ENCODE results near the gene TEX22.

TEX22 gene

DNA sequence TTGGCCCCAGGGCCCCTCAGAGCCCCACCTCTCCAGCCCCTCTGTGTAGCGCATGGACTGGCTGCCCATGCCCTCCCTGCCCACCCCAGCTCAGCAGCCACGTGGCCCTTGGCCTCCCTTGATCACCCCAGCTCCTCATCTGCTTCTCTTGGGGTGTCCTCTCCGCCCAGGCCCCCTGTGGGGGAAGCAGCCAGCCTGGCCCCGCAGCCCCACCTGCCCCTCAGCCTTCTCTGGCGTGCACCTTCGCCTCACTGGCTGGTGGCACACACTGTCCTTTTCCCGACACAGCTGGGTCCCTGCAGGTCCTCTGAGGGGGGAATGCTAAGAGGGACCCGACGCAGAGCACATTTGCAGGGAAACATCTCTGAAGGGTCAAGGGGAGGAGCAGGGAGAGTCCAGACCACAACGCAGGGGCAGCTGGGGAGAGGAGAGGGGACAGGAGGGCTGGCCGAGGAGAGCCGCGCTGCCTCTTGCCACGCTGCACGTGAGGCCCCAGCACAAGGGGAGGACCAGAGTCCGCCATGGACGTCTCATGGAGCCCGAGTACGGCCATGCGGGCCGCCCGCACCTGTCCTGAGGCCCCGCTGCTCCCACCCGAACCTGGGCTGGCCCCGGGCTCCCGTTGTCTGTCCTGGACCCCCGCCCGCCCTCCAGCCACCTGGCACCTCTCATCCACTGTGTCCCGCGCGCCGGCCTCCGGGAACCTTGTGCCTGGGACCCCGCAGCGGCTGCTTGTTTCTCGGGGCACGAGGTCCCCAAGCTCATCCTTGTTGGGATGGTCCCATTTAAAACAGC is 47.7 kb upstream of the TEX22 start:
- CTCF ChIA-PET: interaction anchor here (0.6 to 1.7 kb wide), 3 partner anchors 15 to 375 kb away, joined by 3 to 23 read pairs (median 7); no protein-coding TSS in a partner anchor
- H3K27ac ChIP-seq (ENCODE audit: extremely low read depth, low read depth, low read length): no peak overlapping the region
- H3K4me1 ChIP-seq (ENCODE audit: control insufficient read depth, insufficient read depth, low read length): no peaks in the 10 kb centered on the region
- H3K4me3 ChIP-seq (ENCODE audit: low read depth, low read length): no peak overlapping the region
- H3K36me3 ChIP-seq (ENCODE audit: control insufficient read depth in 2 of 2, insufficient read depth in 1 of 2, low read length in 2 of 2): peaks cover 0 to 10% of the 10 kb centered on the region in 2 experiments; a peak in 2 of 3 replicates
- TF ChIP-seq, protein P1, sequence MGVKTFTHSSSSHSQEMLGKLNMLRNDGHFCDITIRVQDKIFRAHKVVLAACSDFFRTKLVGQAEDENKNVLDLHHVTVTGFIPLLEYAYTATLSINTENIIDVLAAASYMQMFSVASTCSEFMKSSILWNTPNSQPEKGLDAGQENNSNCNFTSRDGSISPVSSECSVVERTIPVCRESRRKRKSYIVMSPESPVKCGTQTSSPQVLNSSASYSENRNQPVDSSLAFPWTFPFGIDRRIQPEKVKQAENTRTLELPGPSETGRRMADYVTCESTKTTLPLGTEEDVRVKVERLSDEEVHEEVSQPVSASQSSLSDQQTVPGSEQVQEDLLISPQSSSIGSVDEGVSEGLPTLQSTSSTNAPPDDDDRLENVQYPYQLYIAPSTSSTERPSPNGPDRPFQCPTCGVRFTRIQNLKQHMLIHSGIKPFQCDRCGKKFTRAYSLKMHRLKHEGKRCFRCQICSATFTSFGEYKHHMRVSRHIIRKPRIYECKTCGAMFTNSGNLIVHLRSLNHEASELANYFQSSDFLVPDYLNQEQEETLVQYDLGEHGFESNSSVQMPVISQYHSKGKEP (tag by site-specific recombination; IDR thresholded peaks at IDR 0.05): no peak
- TF ChIP-seq, protein P2, sequence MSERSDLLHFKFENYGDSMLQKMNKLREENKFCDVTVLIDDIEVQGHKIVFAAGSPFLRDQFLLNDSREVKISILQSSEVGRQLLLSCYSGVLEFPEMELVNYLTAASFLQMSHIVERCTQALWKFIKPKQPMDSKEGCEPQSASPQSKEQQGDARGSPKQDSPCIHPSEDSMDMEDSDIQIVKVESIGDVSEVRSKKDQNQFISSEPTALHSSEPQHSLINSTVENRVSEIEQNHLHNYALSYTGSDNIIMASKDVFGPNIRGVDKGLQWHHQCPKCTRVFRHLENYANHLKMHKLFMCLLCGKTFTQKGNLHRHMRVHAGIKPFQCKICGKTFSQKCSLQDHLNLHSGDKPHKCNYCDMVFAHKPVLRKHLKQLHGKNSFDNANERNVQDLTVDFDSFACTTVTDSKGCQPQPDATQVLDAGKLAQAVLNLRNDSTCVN (tag by site-specific recombination; optimal IDR thresholded peaks at IDR 0.05): no peak
- TF ChIP-seq, protein P3, sequence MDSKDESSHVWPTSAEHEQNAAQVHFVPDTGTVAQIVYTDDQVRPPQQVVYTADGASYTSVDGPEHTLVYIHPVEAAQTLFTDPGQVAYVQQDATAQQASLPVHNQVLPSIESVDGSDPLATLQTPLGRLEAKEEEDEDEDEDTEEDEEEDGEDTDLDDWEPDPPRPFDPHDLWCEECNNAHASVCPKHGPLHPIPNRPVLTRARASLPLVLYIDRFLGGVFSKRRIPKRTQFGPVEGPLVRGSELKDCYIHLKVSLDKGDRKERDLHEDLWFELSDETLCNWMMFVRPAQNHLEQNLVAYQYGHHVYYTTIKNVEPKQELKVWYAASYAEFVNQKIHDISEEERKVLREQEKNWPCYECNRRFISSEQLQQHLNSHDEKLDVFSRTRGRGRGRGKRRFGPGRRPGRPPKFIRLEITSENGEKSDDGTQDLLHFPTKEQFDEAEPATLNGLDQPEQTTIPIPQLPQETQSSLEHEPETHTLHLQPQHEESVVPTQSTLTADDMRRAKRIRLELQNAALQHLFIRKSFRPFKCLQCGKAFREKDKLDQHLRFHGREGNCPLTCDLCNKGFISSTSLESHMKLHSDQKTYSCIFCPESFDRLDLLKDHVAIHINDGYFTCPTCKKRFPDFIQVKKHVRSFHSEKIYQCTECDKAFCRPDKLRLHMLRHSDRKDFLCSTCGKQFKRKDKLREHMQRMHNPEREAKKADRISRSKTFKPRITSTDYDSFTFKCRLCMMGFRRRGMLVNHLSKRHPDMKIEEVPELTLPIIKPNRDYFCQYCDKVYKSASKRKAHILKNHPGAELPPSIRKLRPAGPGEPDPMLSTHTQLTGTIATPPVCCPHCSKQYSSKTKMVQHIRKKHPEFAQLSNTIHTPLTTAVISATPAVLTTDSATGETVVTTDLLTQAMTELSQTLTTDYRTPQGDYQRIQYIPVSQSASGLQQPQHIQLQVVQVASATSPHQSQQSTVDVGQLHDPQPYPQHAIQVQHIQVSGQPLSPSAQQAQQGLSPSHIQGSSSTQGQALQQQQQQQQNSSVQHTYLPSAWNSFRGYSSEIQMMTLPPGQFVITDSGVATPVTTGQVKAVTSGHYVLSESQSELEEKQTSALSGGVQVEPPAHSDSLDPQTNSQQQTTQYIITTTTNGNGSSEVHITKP (tag by site-specific recombination; IDR thresholded peaks at IDR 0.05): no peak
- no peaks in the 10 kb centered on the region for H3K9me3 ChIP-seq (ENCODE audit: control insufficient read depth, insufficient read depth, low read depth, low read length)
- POLR2A ChIA-PET: no interaction called here

DNA sequence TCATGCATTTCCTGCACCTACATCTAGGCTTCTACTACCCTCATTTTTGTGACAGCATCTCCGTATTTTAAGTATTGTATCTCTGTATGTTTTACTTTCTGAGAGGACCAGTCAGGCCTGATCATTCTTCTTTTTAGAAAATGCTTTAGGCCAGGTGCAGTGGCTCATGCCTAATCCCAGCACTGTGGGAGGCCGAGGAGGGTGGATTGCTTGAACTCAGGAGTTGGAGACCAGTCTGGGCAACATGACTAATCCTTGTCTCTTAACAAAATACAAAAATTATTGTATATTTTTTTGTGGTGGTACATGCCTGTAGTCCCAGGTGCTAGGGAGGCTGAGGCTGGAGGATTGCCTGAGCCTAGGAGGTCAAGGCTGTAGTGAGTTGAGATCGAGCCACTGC is 46.9 kb upstream of the TEX22 start:
- CTCF ChIA-PET: interaction anchor here (0.6 to 1.7 kb wide), 14 partner anchors 18 to 393 kb away, joined by 3 to 23 read pairs (median 4); partner anchors contain the start of gene BTBD6
- POLR2A ChIA-PET: no interaction called here
- Histone ChIP-seq H3K4me3 (ENCODE audit: low read depth, low read length) (no peak overlapping the region), H3K27ac (ENCODE audit: extremely low read depth, low read depth, low read length) (no peak overlapping the region), H3K9me3 (ENCODE audit: control insufficient read depth, insufficient read depth, low read depth, low read length) (no peaks in the 10 kb centered on the region), H3K36me3 (ENCODE audit: control insufficient read depth in 2 of 2, insufficient read depth in 1 of 2, low read length in 2 of 2) (peaks cover 0 to 10% of the 10 kb centered on the region in 2 experiments; a peak in 2 of 3 replicates), H3K4me1 (ENCODE audit: control insufficient read depth, insufficient read depth, low read length) (no peaks in the 10 kb centered on the region)
- no peak for TF ChIP-seq ZNF837 (tag by site-specific recombination; IDR thresholded peaks at IDR 0.05)
- TF ChIP-seq, protein P3 (tag by site-specific recombination; IDR thresholded peaks at IDR 0.05): no peak
- no peak for TF ChIP-seq ZNF626 (tag by site-specific recombination; IDR thresholded peaks at IDR 0.05)
- peak; percentile 61; the same call in 1 of the 2 replicates for TF ChIP-seq GLIS1 (tag by site-specific recombination; IDR thresholded peaks at IDR 0.05)
